HG03095 (cell line): ENCODE data around the gene CDH12.
"Not testable (repeated sequence)": the region's sequence is repeated elsewhere in the genome, so short reads cannot be mapped to it uniquely, and the experiment has no call there.

ENCODE experiments used
- ATAC-seq: cut with Tn5 transposase; IDR thresholded peaks from one replicate; pipeline ENCODE4 v1.9.1; 2021; ENCODE audit warnings: moderate library complexity; ENCODE audit not compliant: unreplicated experiment

The CDH12 gene

GRCh38 chr5:22774214-22774613, 78.9 kb downstream of the CDH12 start:
- not testable (repeated sequence) for ATAC-seq

- ATAC-seq, result no peak
Measured at GRCh38 chr5:22764736-22765135, 88.4 kb downstream of the CDH12 start.

GRCh38 chr5:22757776-22758175, 95.4 kb downstream of the CDH12 start:
- no peak for ATAC-seq

- ATAC-seq, result no peak
Measured at GRCh38 chr5:22754155-22754554, 99.0 kb downstream of the CDH12 start.

- ATAC-seq, result no peak
Measured at GRCh38 chr5:22751536-22751935, 101.6 kb downstream of the CDH12 start.

- ATAC-seq, result no peak
Measured at GRCh38 chr5:22736443-22737003, 116.6 kb downstream of the CDH12 start.

- no peak for ATAC-seq
Measured at GRCh38 chr5:22734907-22735306, 118.2 kb downstream of the CDH12 start.

- no peak for ATAC-seq
Measured at GRCh38 chr5:22728610-22729009, 124.5 kb downstream of the CDH12 start.

GRCh38 chr5:22722491-22722890, 130.7 kb downstream of the CDH12 start:
- no peak for ATAC-seq

- ATAC-seq, result no peak
Measured at GRCh38 chr5:22722056-22722455, 131.1 kb downstream of the CDH12 start.

GRCh38 chr5:22719842-22720241, 133.3 kb downstream of the CDH12 start:
- ATAC-seq, result no peak

GRCh38 chr5:22710660-22711059, 142.5 kb downstream of the CDH12 start:
- no peak for ATAC-seq

- no peak for ATAC-seq
Measured at GRCh38 chr5:22709743-22710142, 143.4 kb downstream of the CDH12 start.

GRCh38 chr5:22708770-22709328, 144.3 kb downstream of the CDH12 start:
- ATAC-seq, result no peak

- no peak for ATAC-seq
Measured at GRCh38 chr5:22706901-22707300, 146.2 kb downstream of the CDH12 start.

- ATAC-seq, result no peak
Measured at GRCh38 chr5:22699319-22699718, 153.8 kb downstream of the CDH12 start.

GRCh38 chr5:22693121-22693520, 160.0 kb downstream of the CDH12 start:
- ATAC-seq, result no peak

- ATAC-seq, result no peak
Measured at GRCh38 chr5:22683050-22683449, 170.1 kb downstream of the CDH12 start.

GRCh38 chr5:22678886-22679285, 174.3 kb downstream of the CDH12 start:
- no peak for ATAC-seq

GRCh38 chr5:22673131-22673530, 180.0 kb downstream of the CDH12 start:
- no peak for ATAC-seq

- ATAC-seq, result no peak
Measured at GRCh38 chr5:22669345-22669744, 183.8 kb downstream of the CDH12 start.

GRCh38 chr5:22665801-22666200, 187.3 kb downstream of the CDH12 start:
- ATAC-seq, result no peak

GRCh38 chr5:22663134-22663533, 190.0 kb downstream of the CDH12 start:
- ATAC-seq, result no peak
